NB4 (cell line): Measurements from ENCODE around the gene GPN1.

Source experiments
- CTCF ChIP-seq: IDR thresholded peaks from one replicate; pipeline ENCODE4 v1.5.1; 2012; ENCODE audit warnings: low read depth, low read length
- MAX ChIP-seq: IDR thresholded peaks from 2 replicates; pipeline ENCODE4 v1.6.1; 2011; ENCODE audit warnings: low read depth, low read length
- MYC ChIP-seq: IDR thresholded peaks from 2 replicates; pipeline ENCODE4 v1.6.1; 2011; ENCODE audit warnings: low read depth, low read length
- POLR2A ChIP-seq: IDR thresholded peaks from 2 replicates; pipeline ENCODE4 v1.6.1; 2011; ENCODE audit warnings: mild to moderate bottlenecking; ENCODE audit not compliant: insufficient read length; ENCODE audit errors: extremely low read depth

GRCh38 chr2:27645197-27645596, 16.3 kb downstream of the GPN1 start:
- TF ChIP-seq POLR2A (no peak), CTCF (no peak), MAX (no peak), MYC (no peak)
